Activated CD4-positive, alpha-beta T cell treated with anti-CD3 and anti-CD28 coated beads, Interleukin-2, amount 50 U/mL, for 1 hour (primary cell): ENCODE data around the gene RPUSD1.

Experiments used
- DNase-seq: peaks from one replicate; pipeline ENCODE4 v3.0.0-alpha.2; 2020

Gene RPUSD1

DNA sequence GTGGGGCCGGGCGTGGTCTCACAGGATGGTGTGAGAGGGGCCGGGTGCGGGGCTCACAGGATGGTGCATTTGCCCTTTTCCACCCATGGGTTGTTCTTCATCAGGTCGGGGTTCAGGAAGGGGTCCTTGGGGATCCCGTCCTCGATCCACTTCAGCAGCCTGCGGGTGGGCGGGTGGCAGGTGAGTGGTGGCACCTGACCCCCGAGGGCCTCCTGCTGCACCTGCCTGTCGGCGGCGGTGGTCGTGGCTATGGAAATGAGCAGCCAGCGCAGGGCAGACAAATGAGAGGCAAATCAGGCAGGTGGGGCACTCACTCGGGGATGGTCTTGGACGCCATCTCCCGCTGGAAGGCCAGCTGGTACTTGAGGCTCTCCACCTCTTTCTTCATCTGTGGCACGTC, 10.5 kb upstream of the RPUSD1 start:
- no peak for DNase-seq

DNA sequence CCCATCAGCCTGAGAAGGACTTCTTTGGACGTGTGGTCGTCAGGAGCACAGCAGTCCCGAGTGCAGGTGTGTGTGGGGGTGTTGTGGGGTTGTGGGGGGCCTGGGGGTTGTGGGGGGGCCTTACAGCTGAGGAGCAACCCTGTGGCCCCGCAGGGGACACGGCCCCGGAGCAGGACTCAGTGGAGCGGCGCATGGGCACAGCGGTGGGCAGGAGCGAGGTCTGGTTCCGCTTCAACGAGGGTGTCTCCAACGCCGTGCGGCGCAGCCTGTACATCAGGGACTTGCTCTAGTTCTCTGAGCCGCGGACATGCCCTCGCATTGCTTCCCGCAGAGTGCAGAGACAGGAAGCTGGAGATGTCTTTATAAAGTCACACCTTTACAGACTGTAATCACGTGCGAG, 9.5 kb upstream of the RPUSD1 start:
- DNase-seq, result no peak

DNA sequence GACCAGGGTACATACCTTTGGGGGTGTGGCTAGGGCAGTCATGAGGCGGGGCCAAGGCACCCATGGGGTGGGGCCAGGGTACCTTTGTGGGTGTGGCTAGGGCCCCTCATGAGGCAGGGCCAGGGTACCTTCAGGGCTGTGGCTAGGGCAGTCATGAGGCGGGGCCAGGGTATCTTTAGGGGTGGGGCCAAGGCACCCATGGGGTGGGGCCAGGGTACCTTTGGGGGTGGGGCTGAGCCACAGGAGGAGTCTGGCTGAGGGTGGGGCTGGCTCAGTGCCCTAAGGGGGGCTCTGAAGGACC, 8.9 kb upstream of the RPUSD1 start:
- no peak for DNase-seq

DNA sequence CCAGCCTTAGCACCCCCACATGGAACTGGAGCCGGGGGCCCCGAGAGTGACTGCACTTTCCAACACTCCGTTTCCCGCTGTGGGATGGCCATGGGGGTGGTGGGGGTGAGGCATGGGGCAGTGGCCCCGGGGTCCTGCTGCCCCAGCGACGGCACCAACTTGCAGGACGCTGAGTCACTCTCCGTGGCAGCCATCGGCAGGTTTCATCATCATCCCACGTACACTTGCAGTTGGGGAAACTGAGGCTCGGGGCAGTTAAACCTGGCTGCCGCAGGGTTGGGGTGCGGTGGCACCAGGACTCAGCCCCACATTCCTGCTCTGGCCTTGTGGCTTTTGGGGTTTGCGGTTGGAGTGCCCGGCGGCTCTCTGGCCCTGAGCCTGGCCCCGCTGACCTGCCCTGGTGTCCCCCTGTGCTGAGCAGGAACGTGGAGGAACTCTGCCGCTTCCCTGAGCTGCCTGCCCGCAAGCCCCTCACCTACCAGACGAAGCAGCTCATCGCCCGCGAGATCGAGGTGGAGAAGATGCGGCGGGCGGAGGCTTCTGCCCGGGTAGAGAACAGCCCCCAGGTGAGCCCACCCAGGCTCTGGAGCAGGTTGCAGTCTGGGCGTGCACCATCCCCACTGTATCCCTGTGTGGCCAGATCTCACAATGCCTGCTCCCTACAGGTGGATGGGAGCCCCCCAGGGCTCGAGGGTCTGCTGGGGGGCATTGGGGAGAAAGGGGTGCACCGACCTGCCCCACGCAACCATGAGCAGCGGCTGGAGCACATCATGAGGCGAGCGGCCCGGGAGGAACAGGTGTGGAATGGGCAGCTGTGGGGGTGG, 8.3 kb upstream of the RPUSD1 start:
- DNase-seq, result no peak

DNA sequence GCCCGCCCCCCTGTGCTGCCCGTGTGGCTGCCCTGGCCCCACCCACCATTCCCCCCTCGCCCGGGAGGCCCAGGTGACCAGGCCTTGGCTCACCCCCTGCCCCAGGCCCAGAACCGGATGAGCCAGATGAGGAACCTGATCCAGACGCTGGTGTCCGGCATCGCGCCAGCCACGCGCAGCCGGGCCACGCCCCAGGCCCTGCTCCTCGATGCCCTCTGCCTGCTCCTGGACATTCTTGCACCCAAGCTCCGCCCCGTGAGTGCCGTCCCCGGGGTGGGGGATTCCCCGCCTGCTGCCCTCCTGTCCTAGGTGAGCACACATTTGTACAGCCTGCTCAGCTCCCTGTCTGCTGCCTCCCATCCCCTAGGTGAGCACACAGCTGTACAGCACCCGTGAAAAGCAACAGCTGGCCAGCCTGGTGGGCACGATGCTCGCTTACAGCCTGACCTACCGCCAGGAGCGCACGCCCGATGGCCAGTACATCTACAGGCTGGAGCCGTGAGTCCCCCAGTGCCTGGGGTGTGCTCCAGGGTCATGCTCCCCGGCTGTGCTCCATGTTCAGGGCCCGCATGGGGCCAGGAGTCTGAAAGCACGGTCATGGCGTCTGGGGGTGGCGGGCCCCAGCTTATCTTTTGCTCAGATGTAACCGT, 7.5 kb upstream of the RPUSD1 start:
- no peak for DNase-seq

DNA sequence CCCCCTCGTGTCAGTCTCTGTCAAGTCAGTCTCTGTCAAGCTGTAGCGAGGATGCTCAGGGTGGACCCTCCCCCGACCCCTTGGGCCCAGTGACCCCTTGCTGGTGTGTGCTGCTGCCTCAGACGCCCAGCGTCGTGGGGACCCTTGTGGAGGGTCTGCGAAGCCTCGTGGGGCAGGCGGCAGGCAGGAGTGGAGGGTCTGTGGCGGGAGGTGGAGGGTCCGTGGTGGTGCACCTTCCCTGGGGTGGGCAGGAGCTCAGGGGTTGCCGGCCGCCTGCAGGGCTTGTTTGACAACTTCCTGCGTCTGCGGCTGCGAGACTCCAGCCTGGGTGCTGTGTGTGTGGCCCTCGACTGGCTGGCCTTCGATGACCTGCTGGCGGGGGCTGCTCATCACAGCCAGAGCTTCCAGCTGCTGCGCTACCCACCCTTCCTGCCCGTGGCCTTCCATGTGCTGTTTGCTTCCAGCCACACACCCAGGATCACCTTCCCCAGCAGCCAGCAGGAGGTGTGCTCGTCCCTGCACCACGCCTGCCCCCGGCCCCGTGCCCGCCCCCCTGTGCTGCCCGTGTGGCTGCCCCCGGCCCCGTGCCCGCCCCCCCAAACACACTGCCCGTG, 6.8 kb upstream of the RPUSD1 start:
- DNase-seq, result no peak

DNA sequence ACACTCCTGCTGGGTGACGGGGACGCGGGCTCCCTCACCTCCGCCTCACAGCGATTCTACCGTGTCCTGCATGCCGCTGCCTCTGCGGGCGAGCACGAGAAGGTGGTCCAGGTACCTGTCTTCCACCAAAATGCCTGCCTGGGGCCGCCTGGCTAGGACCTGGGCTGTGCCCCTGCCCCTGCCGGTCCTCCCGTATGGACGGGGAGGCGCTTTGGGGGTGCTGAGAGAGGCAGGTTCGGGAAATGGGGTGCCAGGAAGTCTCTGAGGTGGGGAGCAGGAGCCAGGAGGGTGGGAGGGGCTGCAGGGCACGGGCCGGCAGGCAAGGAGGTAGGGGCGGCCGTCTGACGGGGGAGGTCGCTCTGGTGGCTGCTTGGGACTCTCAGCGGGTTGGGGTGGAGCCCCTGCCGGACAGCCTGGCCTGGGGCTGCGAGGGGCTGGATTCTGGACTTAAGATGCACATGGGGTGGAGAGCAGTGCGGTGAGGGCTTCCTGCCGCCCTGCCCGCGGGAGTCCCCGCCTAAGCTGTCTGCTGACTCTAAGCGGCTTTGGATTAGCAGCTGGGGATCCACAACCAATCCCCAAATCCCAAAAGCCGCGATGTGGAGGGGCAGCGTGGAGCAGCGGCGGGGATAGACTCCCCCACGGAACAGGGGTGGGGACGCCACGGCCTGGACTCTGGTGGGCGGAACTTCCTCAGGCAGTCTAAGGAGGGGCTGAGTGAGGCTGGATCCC, 6.1 kb upstream of the RPUSD1 start:
- no peak for DNase-seq

DNA sequence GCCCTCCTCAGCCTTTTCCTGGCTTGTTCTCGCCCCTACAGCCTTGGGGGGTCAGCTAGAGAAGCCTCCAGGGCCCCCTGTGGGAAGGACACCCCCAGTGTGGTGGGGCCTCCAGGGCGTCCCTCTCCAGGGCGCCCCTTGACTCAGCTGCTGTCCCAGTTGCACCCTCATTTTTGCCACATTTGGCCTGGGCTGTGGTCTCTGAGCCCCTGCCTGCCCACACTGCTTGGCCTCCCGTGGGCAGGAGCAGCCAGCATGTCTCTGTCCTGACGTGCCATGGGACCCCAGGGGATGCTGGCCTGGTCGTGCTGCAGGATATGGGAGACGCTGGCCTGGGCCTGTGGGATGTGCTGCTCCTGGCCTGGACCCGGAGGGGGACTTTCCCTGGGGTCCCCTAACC, 5.2 kb upstream of the RPUSD1 start:
- DNase-seq, result no peak

DNA sequence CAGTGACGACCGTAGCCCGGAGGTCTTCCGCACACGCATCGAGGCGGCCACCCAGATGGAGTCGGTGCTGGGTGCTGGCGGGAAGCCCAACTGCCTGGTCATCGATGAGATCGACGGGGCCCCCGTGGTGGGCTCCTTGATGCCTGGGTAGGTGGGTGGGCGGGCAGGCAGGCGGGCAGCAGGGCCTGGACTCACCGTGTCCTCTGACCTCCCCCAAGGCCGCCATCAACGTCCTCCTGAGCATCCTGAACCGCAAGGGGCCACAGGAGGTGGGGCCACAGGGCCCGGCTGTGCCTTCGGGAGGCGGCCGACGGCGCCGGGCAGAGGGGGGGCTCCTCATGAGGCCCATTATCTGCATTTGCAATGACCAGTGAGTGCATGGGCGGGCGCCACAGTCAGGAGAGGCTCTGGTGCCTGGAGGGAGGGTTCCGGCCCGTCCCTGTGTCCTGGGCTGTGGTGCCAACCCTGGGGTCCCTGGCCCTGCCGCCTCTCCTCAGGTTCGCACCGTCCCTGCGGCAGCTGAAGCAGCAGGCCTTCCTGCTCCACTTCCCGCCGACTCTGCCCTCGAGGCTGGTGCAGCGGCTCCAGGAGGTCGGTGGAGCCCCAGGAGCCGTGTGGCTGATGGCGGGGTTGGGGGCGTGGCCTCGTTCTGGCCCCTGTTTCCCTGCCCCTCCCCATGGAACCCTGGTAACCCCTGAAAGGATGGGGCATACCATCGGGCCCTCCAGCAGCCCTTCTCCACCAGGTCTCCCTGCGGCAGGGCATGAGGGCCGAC, 4.2 kb upstream of the RPUSD1 start:
- DNase-seq, result no peak

DNA sequence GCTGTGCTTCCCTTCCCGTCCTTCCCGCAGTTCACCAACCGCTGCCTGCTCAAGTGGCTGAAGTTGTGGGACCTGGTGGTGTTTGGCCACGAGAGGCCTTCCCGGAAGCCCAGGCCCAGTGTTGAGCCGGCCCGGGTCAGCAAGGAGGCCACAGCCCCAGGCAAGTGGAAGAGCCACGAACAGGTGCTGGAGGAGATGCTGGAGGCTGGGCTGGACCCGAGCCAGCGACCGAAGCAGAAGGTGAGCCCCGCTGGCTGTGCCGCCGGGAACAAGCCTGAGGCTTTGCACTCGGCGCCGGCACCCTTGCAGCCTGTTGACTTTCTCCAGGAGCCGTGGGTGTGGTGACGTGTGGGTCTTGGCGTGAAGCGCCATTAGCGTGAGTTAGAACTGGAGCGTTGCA, 3.0 kb upstream of the RPUSD1 start:
- DNase-seq, result no peak

DNA sequence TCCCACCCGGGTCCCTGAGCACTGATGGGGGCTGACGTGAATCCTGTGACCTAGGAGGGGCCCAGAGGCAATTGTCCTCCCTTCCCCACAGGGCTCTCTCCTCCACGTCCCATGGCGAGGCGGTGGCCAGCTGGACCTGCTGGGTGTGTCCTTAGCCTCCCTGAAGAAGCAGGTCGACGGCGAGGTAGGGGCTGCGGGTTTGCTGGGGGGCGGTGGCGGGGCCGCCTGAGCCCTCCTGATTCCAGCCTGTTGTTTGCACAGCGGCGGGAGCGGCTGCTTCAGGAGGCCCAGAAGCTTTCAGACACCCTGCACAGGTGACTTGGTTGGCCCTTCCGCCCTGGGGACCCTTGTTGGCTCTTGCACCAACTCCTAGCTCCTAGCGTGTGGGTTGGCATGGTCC, 1.9 kb upstream of the RPUSD1 start:
- DNase-seq, result no peak

DNA sequence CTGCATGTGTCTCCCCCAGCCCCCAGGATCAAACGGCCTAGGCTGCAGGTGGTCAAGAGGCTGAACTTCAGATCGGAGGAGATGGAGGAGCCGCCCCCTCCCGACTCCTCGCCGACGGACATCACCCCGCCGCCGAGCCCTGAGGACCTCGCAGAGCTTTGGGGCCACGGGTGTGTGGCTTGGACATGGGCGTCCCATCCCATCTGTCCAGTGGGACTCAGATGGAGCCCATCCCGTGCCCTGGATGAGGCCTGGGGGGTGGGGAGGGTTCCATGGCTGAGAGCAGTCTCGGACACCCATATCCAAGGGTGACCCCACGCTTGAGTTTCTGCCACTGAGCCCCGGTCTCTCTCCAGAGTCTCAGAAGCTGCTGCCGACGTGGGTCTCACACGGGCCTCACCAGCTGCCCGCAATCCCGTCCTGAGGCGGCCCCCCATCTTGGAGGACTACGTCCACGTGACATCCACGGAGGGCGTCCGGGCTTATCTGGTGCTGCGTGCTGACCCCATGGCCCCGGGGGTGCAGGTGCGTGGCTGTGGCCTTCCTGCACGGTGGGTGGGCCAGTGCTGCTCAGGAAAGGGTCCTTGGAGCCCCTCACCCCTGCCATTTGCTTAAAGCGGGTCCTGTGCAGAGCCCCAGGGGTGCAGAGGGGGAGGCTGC, 1.1 kb upstream of the RPUSD1 start:
- DNase-seq, result no peak

DNA sequence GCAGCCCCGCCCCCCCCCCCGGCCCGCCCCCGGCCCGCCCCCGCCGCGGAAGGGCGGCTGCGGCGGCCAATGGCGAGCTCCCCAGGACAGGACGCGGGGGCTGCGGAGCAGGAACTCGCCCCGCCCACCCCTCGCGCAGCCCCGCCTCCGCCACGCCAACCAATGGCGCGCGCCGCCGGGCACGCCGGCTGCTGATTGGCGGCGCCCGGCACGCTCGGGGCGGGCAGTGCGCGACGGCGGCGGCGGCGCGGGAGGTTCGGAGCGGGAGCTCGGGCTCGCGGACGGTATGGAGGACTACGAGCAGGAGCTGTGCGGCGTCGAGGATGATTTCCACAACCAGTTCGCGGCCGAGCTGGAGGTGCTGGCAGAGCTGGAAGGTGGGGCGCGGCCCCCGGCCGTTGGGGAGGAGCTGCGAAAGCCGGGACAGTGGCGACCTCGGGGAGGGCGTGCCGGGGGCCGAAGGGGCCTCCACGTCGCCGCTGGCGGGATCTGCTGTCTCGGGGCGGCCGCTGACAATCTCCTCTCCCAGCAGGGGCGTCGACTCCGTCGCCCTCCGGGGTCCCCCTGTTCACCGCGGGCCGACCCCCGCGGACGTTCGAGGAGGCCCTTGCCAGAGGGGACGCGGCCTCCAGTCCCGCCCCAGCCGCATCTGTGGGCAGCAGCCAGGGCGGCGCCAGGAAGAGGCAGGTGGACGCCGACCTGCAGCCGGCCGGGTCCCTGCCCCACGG, 382 bp upstream of the RPUSD1 start, which contains the start of gene CHTF18:
CHTF18 (plus strand) TSS at position 222 of the 728 bp plus-strand sequence; CDS start at position 287, 65 bp downstream.
- DNase-seq, result peak; percentile 92

DNA sequence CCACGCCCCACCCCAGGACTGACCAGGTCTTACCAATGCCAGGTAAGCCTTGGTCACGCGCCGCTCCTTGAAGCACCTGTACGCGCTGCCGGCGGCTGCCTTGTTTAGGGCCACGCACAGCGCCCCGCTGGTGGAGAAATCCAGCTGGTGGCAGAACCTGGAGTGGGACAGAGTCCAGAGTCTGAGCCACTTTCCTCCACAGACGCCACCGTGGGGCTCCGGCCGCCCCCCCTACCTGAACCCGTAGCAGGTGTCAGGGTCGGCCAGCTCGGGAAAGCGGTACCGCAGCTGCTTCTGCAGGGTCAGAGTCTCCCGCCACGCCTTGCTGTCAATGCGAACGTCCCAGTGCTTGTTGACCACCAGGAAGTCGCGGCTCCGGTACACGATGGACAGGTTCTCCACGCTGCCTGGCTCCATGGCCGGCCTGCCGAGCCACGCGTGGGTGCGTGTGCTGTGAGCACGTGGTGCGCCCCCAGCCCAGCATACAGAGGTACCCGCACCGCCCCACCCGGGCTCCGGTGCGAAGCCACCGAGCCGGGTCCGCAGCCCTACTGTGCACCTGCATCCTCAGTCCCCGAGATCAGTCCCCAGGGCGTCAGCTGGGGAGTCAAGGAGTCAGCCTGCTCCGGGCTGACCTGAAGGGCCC, 737 bp downstream of the RPUSD1 start:
- DNase-seq, result no peak

DNA sequence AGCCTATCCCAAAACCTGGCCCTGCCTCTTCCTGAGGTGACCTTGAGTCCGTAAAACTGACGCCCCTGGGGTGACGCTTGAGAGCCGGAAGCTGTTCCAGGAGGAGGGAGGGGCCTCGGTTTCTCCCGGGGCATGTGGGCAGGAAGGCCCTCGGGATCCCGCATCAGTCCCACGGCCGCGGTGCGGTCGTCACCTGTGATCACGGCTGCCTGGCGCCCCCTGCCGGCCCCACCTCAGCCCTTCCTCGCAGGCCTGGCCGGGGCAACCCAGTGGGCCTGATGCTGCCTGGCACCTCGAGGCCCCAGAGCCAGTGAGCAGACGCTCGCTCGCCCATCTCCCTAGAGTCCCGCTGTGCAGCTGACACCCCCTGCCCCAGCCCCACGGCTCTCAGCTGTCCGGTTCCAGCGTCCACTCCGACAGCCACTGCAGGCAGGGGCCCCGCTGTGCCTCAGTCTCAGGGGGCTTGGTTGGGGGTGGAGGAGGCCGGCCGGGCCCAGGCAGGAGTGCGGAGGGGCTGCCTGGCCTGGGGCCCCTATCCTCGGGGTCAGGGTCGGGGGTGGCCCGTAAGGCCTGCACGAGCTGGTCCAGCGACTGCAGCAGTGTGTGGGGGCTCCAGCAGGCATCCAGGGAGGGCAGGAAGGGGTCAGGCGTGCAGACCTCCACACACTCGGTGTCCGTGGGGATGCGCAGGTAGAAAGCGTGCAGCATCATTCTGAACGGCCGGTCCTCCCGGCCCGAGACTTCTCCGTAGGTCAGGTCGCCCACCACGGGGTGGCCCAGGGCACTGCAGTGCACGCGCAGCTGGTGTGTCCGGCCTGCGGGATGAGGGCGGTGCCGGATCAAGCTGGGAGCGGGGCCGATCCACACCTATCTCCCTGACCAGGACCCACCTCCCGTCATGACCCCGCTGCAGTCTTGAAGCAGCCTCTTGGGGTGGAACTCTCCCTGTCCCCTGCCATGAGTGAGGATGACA, 2.3 kb downstream of the RPUSD1 start:
- DNase-seq, result peak; percentile 75

DNA sequence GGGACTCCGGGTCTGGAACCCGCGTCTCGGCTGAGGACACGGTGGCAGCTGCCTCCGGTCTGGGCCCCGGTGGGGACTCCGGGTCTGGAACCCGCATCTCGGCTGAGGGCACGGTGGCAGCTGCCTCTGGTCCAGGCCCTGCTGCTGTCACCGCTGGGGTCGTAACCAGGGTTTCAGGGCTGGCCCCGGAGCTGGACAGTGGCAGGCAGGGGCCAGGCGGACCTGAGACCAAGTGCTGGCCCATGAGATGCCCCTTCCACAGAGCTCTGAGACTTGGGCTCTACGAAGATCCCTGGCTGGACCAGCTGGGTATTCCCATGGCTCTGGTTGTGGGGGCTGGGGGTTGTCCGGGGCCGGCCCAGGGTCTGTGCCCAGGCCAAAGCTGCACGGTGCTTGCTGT, 3.8 kb downstream of the RPUSD1 start:
- DNase-seq, result no peak

DNA sequence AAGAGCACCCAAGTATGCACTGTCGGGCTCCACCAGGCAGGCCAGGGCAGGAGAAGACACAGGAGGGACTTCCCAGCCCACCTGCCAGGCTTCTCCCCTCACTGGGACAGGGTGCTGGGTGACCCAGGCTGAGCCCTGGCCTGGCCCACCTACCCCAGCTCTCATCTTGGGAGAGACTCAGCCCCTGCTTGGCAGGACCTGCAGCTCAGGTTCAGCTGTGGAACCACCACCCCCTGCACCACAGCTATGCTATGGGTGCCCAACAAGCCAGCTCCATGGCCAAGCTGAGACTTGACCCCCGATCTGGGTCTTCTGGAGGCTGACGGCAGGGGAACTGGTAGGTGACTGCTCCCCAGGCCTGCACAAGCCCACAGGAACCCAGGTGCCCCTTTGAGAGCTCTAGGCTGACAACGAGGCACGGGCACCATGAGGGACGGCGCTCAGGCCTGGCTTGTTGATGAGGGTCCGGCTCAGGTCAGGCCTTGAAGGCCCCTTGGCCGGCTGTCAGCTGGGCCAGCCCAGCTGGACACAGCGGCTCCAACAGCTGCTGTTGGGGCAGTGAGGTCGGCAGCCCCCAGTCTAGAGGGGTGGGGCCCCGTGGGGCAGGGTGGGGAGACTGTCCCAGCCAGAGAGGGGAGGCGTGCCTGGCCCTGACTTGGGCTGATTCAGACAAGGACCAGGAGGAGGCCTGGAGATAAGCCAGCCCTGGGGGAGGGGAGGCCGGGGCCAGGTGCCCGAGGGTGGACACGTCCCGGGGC, 4.6 kb downstream of the RPUSD1 start:
- DNase-seq, result no peak

DNA sequence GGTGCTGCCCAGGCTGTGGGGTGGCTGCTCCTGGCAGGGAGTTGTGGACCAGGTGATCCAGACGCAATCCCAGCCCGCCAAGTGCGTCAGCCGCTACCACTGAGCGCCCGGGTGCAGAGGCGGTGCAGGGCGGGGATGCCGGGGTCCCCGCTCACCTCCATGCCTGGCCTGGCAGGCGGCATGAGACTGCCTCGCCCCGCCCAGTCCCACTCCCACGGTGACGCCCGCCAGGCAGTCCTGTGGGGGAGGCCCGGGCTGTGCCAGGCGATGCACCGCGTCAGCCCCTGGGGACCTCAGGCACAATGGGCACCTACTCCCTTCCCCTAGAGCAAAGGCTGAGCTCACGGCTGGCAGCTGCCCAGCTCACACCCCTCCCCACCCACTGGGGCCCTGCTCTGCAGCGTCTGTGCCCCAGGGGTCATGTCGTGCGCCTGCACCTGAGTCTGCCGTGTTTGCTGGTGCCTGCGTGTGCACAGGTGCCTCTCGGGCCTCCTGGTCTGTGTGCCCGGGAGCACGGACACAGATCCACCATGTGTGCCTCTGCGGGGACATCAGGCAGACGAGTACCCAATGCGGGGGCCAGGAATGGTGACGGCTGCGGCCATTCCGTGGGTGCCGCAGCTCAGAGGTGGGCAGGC, 5.3 kb downstream of the RPUSD1 start:
- DNase-seq, result no peak
